NB4 (cell line): Measurements from ENCODE around the gene SOX6.

Experiments used
- CTCF ChIP-seq: IDR thresholded peaks from one replicate; pipeline ENCODE4 v1.5.1; 2012; ENCODE audit warnings: low read depth, low read length
- POLR2A ChIP-seq: IDR thresholded peaks from 2 replicates; pipeline ENCODE4 v1.6.1; 2011; ENCODE audit warnings: mild to moderate bottlenecking; ENCODE audit not compliant: insufficient read length; ENCODE audit errors: extremely low read depth

GRCh38 chr11:16385099-16385498 is 28.8 kb upstream of the SOX6 start:
- TF ChIP-seq CTCF (no peak), POLR2A (no peak)
